Activated T-cell treated with anti-CD3 and anti-CD28 coated beads for 48 hours (primary cell): ENCODE measurements around the gene ZBTB7B.
"Not testable (repeated sequence)": the region's sequence is repeated elsewhere in the genome, so short reads cannot be mapped to it uniquely, and the experiment has no call there.

Experiments used
- DNase-seq: peaks from one replicate; pipeline ENCODE4 v3.0.0-alpha.2; 2020; ENCODE audit warnings: low read depth

The ZBTB7B gene

DNA sequence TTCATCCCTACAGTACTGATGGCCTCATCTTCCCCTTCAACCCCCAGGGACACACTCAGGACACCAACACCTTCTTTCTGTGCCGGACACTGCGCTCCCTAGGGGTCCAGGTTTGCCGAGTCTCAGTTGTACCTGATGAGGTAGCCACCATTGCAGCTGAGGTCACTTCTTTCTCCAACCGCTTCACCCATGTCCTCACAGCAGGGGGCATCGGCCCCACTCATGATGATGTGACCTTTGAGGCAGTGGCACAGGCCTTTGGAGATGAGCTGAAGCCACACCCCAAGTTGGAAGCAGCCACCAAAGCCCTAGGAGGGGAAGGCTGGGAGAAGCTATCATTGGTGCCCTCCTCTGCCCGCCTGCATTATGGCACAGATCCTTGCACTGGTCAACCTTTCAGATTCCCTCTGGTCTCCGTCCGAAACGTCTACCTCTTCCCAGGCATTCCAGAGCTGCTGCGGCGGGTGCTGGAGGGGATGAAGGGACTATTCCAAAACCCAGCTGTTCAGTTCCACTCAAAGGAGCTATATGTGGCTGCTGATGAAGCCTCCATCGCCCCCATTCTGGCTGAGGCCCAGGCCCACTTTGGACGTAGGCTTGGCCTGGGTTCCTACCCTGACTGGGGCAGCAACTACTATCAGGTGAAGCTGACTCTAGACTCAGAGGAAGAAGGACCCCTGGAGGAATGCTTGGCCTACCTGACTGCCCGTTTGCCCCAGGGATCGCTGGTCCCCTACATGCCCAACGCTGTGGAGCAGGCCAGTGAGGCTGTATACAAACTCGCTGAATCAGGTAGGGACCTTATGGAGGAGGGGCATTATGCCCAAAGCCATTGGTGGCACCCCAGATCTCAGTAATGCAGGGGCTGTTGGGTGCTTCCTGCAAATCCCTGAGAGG lies 14.3 kb upstream of the ZBTB7B start:
- DNase-seq: no peak

- no peak for DNase-seq
These were observed 13.3 kb upstream of the ZBTB7B start for GRCh38 chr1:154989195-154989860.

DNA sequence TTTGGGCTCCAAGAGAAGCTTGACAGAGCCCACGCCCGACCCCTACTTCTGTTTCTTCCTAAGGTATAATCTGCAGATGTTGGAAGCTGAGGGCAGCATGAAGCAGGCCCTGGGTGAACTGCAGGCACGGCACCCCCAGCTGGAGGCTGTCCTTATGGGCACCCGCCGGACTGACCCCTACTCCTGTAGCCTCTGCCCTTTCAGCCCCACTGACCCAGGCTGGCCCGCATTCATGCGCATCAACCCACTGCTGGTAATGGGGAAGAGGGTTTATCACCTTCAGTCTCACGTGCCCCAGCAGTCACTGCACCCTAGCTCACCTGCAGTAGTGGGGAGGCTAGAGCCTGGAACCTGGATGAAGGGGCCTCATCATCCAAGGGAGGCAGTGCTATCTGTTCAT lies 12.3 kb upstream of the ZBTB7B start:
- no peak for DNase-seq

GRCh38 chr1:154992721-154993571 lies 9.7 kb upstream of the ZBTB7B start:
- DNase-seq: no peak

DNA sequence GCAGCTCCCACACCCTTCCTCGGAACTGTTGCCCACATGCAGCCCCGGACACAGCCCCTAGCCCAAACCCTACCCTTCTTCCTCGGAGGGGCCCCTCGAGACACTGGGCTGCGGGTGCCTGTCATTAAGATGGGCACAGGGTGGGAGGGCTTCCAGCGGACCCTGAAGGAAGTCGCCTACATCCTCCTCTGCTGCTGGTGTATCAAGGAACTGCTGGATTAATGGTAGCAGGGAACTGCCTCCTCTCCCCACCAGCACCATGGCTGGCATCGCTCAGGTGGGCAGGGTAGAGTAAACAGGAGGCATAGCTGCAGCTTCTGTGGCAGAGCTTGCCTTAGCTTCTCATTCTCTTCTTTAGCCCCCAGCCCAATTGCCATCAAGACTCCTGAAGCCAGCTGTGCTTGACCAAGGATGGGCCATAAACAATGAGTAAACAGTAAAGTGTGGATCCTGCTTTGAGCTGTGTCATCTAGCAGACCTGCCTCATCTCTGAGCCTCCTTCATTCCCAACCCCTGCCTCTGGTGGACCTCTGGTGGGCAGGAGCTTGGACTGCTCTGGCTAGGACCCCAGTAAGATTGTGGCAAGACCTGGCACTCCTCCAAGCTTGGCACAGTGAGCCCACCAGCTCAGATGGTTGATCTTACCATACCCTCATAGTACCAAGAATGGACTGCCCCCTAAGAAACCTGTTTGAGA lies 8.9 kb upstream of the ZBTB7B start, which contains the start of gene LENEP:
TSS of gene LENEP (plus strand) at position 15 of the 697 bp plus-strand sequence. CDS start at position 37, 22 bp downstream.
- DNase-seq: no peak

GRCh38 chr1:154994269-154994587 lies 8.4 kb upstream of the ZBTB7B start:
- DNase-seq: no peak

- DNase-seq: no peak
These were observed 8.0 kb upstream of the ZBTB7B start for GRCh38 chr1:154994591-154994990.

GRCh38 chr1:154995301-154995983 lies 7.2 kb upstream of the ZBTB7B start:
- not testable (repeated sequence) for DNase-seq

DNA sequence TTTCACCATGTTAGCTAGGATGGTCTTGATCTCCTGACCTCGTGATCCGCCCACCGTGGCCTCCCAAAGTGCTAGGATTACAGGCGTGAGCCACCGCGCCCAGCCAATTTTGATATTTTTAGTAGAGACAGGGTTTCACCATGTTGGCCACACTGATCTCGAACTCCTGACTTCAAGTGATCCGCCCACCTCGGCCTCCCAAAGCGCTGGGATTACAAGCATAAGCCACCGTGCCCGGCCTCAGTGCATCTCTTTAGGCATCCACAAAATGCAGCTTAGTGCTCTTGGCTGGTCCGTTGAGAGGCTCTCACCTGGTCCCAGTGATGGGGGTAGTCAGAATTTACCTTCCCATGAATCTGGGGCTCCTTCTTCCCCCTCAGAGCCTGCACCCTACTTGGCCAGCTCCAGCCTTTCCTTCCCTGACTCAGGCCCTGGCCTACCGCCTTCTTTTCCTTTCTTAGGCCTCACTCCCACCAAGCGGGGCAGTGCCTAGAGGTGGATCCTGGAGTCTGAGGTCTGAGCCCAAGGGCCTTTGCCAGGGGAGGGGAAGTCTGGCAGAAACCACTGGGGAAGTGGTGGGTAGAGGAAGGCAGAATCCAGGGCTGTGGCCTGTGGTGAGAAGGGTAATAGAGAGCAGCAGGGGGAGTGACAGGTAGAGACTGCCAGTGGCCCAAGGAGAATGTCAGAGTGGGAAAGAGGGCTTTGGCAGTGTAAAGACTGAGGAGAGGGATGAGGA lies 5.5 kb upstream of the ZBTB7B start:
- DNase-seq: no peak

GRCh38 chr1:154998201-154998780 lies 4.3 kb upstream of the ZBTB7B start:
- DNase-seq: no peak

DNA sequence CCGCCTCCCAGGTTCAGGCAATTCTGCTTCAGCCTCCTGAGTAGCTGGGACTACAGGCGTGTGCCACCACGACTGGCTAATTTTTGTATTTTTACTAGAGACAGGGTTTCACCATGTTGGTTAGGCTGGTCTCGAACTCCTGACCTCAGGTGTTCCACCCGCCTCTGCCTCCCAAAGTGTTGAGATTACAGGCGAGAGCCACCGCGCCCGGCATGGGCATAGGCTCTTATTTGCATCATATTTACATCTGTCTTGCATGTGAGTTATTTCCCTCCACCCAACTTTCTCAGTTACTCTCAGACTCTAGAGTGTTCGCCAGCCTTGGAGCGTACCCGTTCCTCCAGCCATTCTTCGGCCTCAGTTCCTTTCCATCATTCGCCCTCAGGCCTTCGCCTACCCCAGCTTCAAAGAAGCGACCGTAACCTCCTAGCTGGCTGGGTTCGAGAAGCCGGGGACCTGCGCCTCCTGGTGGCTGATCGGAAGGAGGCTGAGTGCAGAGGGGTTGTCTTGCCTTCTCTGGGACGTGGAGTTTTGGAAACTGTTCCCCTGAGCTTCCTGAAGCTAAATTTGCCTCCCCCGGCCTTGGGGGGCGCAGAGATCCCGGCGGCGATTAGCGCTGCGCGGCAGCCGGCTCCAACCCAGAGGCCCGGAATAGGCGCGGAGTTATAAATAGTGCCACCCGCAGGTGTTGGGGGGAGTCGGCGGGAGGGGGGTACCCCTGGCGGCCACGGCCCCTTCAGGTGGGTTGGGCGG lies 3.6 kb upstream of the ZBTB7B start:
- peak; percentile 81 for DNase-seq

DNA sequence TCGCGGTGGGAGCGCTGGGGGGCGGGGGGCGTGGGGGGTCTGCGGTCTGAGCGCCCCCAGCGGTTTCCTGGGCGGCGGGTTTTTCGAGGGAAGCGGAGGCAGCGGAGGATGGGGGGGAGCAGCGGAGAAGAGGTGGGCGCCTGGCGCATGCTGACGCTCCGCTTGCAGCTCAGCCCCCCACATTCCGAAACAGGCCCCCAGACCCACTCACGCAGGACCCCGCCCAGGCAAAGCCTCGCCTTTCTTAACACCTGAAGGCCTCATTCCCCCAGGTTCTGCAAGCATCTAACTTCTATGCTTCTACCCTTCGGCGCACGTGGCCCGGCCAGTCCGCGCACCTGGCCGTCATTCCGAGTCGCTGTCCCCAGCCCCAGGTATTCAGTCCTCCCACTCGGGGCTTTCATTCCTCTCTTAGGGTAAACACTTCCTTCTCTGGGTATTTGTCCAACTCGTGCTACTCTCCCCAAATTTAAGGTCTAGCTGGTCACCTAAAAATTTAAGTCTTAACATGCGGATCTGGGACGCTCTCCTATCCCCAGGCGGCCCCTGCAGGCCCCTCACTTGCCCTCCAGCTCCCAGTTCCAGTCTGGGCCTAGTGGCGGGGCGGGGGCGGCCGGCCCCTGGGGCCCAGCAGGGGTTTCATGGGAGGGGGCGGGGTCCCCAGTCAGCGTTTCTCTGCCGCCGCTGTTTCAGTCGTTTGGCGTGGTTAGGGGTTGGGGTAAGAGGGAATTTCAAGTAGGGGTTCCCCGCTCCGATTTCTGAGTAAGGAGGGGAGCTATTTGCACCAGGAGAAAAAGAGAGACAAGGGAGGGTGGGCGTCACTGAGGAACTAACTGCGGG lies 2.8 kb upstream of the ZBTB7B start:
- DNase-seq: peak; percentile 72

- no peak for DNase-seq
These were observed 2.2 kb upstream of the ZBTB7B start for GRCh38 chr1:155000411-155000725.

DNA sequence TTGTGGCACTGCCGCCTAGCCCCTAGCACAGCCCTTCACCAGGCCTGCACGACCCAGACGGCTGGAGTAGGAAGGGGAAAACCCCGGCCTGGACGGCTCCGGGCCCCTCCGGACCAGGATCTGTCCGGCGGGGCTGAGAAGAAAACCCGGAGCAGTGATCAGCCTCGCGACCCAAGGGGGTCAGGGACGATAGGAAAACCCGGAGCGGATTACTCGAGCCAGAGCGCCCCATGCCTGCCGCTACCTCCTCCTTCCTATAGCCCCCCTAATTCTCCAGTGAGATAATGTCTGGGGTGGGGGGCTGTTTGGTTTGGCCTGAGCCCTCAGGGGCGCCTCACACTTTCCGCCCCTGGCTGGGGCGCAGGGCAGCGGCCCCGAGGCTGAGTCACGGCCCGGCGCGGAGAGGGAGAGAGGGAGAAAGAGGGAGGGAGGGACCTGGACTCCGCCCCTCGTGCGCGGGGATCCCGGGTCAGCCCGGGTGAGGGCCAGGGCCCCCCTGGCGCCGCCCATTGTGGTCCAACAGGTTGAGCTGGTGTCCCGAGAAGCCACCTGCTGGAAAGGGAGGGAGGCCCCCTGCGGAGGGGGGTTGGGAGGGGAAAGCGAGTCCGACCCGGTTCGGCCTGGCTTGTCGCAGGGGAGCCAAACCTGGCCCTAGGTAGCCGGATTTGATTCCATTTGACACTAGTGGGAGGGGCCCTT lies 1.7 kb upstream of the ZBTB7B start:
- DNase-seq: peak; percentile 85

DNA sequence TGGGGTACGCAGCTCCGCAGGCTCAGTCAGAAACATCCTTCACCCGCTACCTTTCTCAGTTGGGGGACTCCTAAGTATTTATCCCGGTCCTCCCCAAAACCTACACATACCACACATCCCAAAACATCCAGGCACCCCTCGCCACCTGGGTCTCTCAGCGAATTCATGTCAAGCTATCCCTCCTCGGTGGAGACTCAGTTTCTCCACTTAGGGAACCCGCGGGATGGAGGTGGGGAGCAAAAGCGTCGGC lies 1.3 kb upstream of the ZBTB7B start:
- no peak for DNase-seq

DNA sequence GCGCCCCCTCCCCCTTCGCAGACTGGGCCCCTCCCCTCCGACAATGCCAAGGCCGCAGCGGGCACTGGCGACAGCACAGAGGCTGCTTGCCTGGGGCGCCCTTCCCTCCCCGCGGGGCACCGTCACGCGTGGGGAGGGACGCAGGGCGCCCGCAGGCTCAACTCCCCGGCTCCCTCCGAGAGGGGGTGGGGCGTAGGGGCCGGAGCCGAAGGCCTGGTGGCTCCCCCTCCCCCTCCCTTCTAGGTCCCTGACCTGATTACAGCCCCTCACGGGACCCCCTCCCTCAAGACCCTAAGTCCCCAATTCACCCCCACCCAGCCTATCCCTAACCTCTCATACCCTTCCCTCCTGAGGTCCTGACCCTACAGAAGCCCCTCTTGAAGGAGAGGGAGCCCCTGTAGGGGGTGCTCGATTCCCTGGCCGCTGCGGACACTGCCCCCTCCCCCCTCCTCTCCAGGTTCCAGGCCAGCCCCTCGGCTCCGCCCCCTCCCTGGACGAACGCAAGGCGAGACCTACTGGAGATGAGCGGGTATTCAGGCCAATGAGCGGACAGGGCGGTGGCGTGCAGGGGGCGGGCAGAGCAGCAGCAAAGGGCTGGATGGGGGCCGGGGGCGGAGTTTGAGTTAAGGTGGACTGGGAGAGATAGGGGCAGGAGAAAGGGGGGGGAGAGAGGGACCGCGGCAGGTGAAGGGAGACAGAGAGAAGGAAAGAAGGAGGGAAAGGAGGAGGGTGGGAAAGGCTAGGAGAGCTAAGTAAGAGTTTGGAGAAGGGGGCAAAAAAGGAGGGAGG lies 733 bp upstream of the ZBTB7B start:
- DNase-seq: peak; percentile 98

DNA sequence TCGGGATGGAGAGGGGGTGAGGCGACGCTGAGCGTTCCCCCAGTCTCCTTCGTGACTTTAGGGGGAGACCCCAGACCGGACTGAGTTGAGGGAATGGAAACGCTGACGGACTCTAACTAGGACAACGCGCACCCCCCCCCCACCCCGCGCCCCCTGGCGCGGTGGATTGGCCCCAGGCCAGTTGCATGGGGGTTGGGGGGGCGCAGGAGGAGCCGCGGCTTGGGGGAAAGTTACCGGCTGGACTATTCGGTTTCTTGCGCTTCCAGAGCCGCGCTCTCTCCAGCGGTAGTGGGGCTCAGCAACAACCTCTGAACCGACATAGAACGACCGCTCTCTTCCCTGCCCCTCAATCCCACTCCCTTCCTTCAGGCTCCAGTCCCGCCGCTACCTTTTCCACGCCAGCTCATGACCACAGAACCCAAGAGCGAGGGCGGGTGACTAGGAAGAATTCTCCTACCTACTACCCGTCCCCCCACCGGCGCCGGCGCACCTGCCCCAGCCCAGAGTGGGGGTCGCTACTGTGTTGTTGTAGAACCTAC lies 694 bp downstream of the ZBTB7B start:
- no peak for DNase-seq
